ENCODE results near the gene CDK18.

GRCh38 chr1:205547936-205548827 lies 43.7 kb downstream of the CDK18 start:
- TF ChIP-seq CTCF (IDR thresholded peaks at IDR 0.05) (no peak), POLR2A (IDR thresholded peaks at IDR 0.05) (no peak)
